Measurements from ENCODE around the gene RNFT1.
A peak's percentile ranks its signal among the peaks of the same experiment; 100 is the strongest.
"Not testable (repeated sequence)": the region's sequence is repeated elsewhere in the genome, so short reads cannot be mapped to it uniquely, and the experiment has no call there.

RNFT1 gene

DNA sequence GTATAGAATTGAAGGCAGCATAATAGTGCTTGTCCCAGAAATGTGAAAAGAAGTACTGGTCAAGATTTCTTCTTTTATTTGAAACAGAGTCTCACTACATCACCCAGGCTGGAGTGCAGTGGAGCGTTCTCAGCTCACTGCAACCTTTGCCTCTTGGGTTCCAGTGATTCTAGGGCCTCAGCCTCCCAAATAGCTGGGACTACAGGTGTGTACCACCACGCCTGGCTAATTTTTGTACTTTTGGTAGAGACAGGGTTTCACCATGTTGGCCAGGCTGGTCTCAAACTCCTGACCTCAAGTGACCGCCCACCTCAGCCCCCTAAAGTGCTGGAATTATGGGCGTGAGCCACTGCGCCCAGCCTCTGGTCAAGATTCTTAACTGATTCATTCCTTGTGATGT is 43.9 kb downstream of the RNFT1 start:
- not testable (repeated sequence) for DNase-seq

- no peak for DNase-seq
These were observed 48.1 kb downstream of the RNFT1 start for GRCh38 chr17:59916446-59916845.

- DNase-seq = peak; percentile 12
These were observed 50.2 kb downstream of the RNFT1 start for GRCh38 chr17:59914274-59914854.

- DNase-seq = no peak
These were observed 57.1 kb downstream of the RNFT1 start for GRCh38 chr17:59907467-59907866.

GRCh38 chr17:59903455-59903854 is 61.1 kb downstream of the RNFT1 start:
- no peak for DNase-seq

All from SHP77 treated with DMSO at 0.1 percent for 48 hours (cell line).